ENCODE data around the gene LCN12.

The LCN12 gene

GRCh38 chr9:136974817-136975535 lies 22.9 kb downstream of the LCN12 start:
- DNase-seq (ENCODE audit: low spot score), result no peak

- DNase-seq (ENCODE audit: low spot score), result peak; percentile 78
These were observed 23.6 kb downstream of the LCN12 start for GRCh38 chr9:136975644-136976043.

- DNase-seq (ENCODE audit: low spot score), result peak; percentile 92
These were observed 25.1 kb downstream of the LCN12 start, which contains the start of gene PTGDS for GRCh38 chr9:136977223-136977622. Gene PTGDS, plus strand, starts transcription at chr9:136977504. Its CDS starts 75 bp downstream, at chr9:136977579.

GRCh38 chr9:136977649-136978072 lies 25.6 kb downstream of the LCN12 start:
- no peak for DNase-seq (ENCODE audit: low spot score)

- peak; percentile 88 for DNase-seq (ENCODE audit: low spot score)
These were observed 26.2 kb downstream of the LCN12 start for GRCh38 chr9:136978073-136978864.

- no peak for DNase-seq (ENCODE audit: low spot score)
These were observed 26.9 kb downstream of the LCN12 start for GRCh38 chr9:136978865-136979544.

GRCh38 chr9:136979769-136980587 lies 27.9 kb downstream of the LCN12 start:
- no peak for DNase-seq (ENCODE audit: low spot score)

GRCh38 chr9:136980669-136981478 lies 28.8 kb downstream of the LCN12 start:
- no peak for DNase-seq (ENCODE audit: low spot score)

- peak; percentile 81 for DNase-seq (ENCODE audit: low spot score)
These were observed 29.6 kb downstream of the LCN12 start for GRCh38 chr9:136981588-136982231.

- peak; percentile 75 for DNase-seq (ENCODE audit: low spot score)
These were observed 30.4 kb downstream of the LCN12 start, which contains the start of gene LCNL1 for GRCh38 chr9:136982232-136983051. Gene LCNL1, plus strand, starts transcription at chr9:136982993. Its CDS starts 594 bp downstream, at chr9:136983587.

- no peak for DNase-seq (ENCODE audit: low spot score)
These were observed 31.1 kb downstream of the LCN12 start for GRCh38 chr9:136983167-136983566.

GRCh38 chr9:136983656-136984314 lies 31.7 kb downstream of the LCN12 start:
- DNase-seq (ENCODE audit: low spot score), result no peak

- no peak for DNase-seq (ENCODE audit: low spot score)
These were observed 32.5 kb downstream of the LCN12 start for GRCh38 chr9:136984464-136985026.

- no peak for DNase-seq (ENCODE audit: low spot score)
These were observed 33.0 kb downstream of the LCN12 start for GRCh38 chr9:136985027-136985602.

GRCh38 chr9:136985853-136986252 lies 33.8 kb downstream of the LCN12 start:
- no peak for DNase-seq (ENCODE audit: low spot score)

- no peak for DNase-seq (ENCODE audit: low spot score)
These were observed 36.8 kb downstream of the LCN12 start for GRCh38 chr9:136988872-136989271.

- no peak for DNase-seq (ENCODE audit: low spot score)
These were observed 38.3 kb downstream of the LCN12 start for GRCh38 chr9:136990242-136990911.
